ENCODE measurements around the gene AGBL1.
A peak's percentile ranks its signal among the peaks of the same experiment; 100 is the strongest.
"Not testable (repeated sequence)": the region's sequence is repeated elsewhere in the genome, so short reads cannot be mapped to it uniquely, and the experiment has no call there.

The AGBL1 gene

GRCh38 chr15:86506401-86506800, 426.7 kb downstream of the AGBL1 start:
- DNase-seq (ENCODE audit: low spot score), result no peak

- DNase-seq (ENCODE audit: low spot score), result no peak
Measured at GRCh38 chr15:86515625-86516024, 436.0 kb downstream of the AGBL1 start.

- no peak for DNase-seq (ENCODE audit: low spot score)
Measured at GRCh38 chr15:86522721-86523120, 443.1 kb downstream of the AGBL1 start.

GRCh38 chr15:86526938-86527690, 447.4 kb downstream of the AGBL1 start:
- no peak for DNase-seq (ENCODE audit: low spot score)

- DNase-seq (ENCODE audit: low spot score), result not testable (repeated sequence)
Measured at GRCh38 chr15:86528094-86528493, 448.4 kb downstream of the AGBL1 start.

GRCh38 chr15:86538141-86538540, 458.5 kb downstream of the AGBL1 start:
- DNase-seq (ENCODE audit: low spot score), result no peak

- no peak for DNase-seq (ENCODE audit: low spot score)
Measured at GRCh38 chr15:86540840-86541467, 461.3 kb downstream of the AGBL1 start.

GRCh38 chr15:86541540-86541939, 461.9 kb downstream of the AGBL1 start:
- DNase-seq (ENCODE audit: low spot score), result no peak

- DNase-seq (ENCODE audit: low spot score), result no peak
Measured at GRCh38 chr15:86550075-86550474, 470.4 kb downstream of the AGBL1 start.

GRCh38 chr15:86553108-86553507, 473.4 kb downstream of the AGBL1 start:
- DNase-seq (ENCODE audit: low spot score), result no peak

GRCh38 chr15:86555098-86555497, 475.4 kb downstream of the AGBL1 start:
- no peak for DNase-seq (ENCODE audit: low spot score)

- no peak for DNase-seq (ENCODE audit: low spot score)
Measured at GRCh38 chr15:86555939-86556338, 476.3 kb downstream of the AGBL1 start.

GRCh38 chr15:86556396-86557017, 476.8 kb downstream of the AGBL1 start:
- no peak for DNase-seq (ENCODE audit: low spot score)

- no peak for DNase-seq (ENCODE audit: low spot score)
Measured at GRCh38 chr15:86557018-86557550, 477.4 kb downstream of the AGBL1 start.

GRCh38 chr15:86558252-86558651, 478.6 kb downstream of the AGBL1 start:
- no peak for DNase-seq (ENCODE audit: low spot score)

GRCh38 chr15:86558686-86559085, 479.0 kb downstream of the AGBL1 start:
- no peak for DNase-seq (ENCODE audit: low spot score)

GRCh38 chr15:86568378-86568777, 488.7 kb downstream of the AGBL1 start:
- no peak for DNase-seq (ENCODE audit: low spot score)

GRCh38 chr15:86570738-86571137, 491.1 kb downstream of the AGBL1 start:
- DNase-seq (ENCODE audit: low spot score), result no peak

GRCh38 chr15:86571873-86572272, 492.2 kb downstream of the AGBL1 start:
- no peak for DNase-seq (ENCODE audit: low spot score)

- no peak for DNase-seq (ENCODE audit: low spot score)
Measured at GRCh38 chr15:86572368-86572841, 492.7 kb downstream of the AGBL1 start.

- no peak for DNase-seq (ENCODE audit: low spot score)
Measured at GRCh38 chr15:86573476-86573875, 493.8 kb downstream of the AGBL1 start.

- peak; percentile 46 for DNase-seq (ENCODE audit: low spot score)
Measured at GRCh38 chr15:86588413-86588812, 508.7 kb downstream of the AGBL1 start.

- DNase-seq (ENCODE audit: low spot score), result no peak
Measured at GRCh38 chr15:86590461-86590860, 510.8 kb downstream of the AGBL1 start.
